Neural progenitor cell (in vitro differentiated cells): ENCODE data around the gene SPOCK1. TPM values are rescaled to one million over a fixed set of nuclear protein-coding genes. Genes with fewer than 3 reads are reported as not detected.

ENCODE experiments used
- DNase-seq: peaks from one replicate; pipeline ENCODE4 v3.0.0-alpha.2; 2016; ENCODE audit warnings: low spot score
- H2AFZ ChIP-seq: fragments of 200-600 bp; sonication (generic); replicated peaks from 2 replicates; pipeline ENCODE4 v1.6.1; 2016; ENCODE audit warnings: antibody characterized with exemption
- H3F3A ChIP-seq: fragments of 200-600 bp; sonication (generic); 2 replicates; pipeline ENCODE4 v1.6.1; 2016; ENCODE audit warnings: antibody characterized with exemption, low read depth
- H3K27ac ChIP-seq: fragments of 200-600 bp; sonication (generic); 2 replicates; pipeline ENCODE4 v1.5.1; 2016; ENCODE audit warnings: mild to moderate bottlenecking
- H3K27me3 ChIP-seq: fragments of 200-600 bp; sonication (generic); 2 replicates; pipeline ENCODE4 v1.6.1; 2016; ENCODE audit warnings: mild to moderate bottlenecking, moderate library complexity
- H3K36me3 ChIP-seq: fragments of 200-600 bp; sonication (generic); 2 replicates; pipeline ENCODE4 v1.5.1; 2016
- H3K4me1 ChIP-seq: fragments of 200-600 bp; sonication (generic); 2 replicates; pipeline ENCODE4 v1.6.1; 2016; ENCODE audit warnings: mixed run types
- H3K4me2 ChIP-seq: fragments of 200-600 bp; sonication (generic); 2 replicates; pipeline ENCODE4 v1.6.1; 2016
- H3K4me3 ChIP-seq: fragments of 200-600 bp; sonication (generic); 2 replicates; pipeline ENCODE4 v1.5.1; 2016
- H3K79me2 ChIP-seq: fragments of 200-600 bp; sonication (generic); 2 replicates; pipeline ENCODE4 v1.6.1; 2016; ENCODE audit warnings: low read depth
- H3K9ac ChIP-seq: fragments of 200-600 bp; sonication (generic); 2 replicates; pipeline ENCODE4 v1.6.1; 2016
- H3K9me3 ChIP-seq: fragments of 200-600 bp; sonication (generic); 2 replicates; pipeline ENCODE4 v1.5.1; 2016; ENCODE audit warnings: low read depth
- H4K20me1 ChIP-seq: fragments of 200-600 bp; sonication (generic); 2 replicates; pipeline ENCODE4 v1.6.1; 2016; ENCODE audit warnings: low read depth
- H3K27ac Mint-ChIP-seq: 3 replicates; pipeline ENCODE4 v1.8.0; 2021; ENCODE audit warnings: mixed read lengths
- H3K27me3 Mint-ChIP-seq: 2 replicates; pipeline ENCODE4 v1.8.0; 2022; ENCODE audit warnings: low read depth, mild to moderate bottlenecking, inconsistent platforms, moderate library complexity, mixed read lengths; ENCODE audit not compliant: insufficient read depth
- H3K36me3 Mint-ChIP-seq: 3 replicates; pipeline ENCODE4 v1.8.0; 2021; ENCODE audit warnings: mixed read lengths
- H3K4me1 Mint-ChIP-seq: 3 replicates; pipeline ENCODE4 v1.8.0; 2021; ENCODE audit warnings: mixed read lengths
- H3K4me3 Mint-ChIP-seq: 3 replicates; pipeline ENCODE4 v1.8.0; 2021; ENCODE audit warnings: mild to moderate bottlenecking, moderate library complexity, mixed read lengths
- H3K9me3 Mint-ChIP-seq: 3 replicates; pipeline ENCODE4 v1.8.0; 2020; ENCODE audit warnings: mixed read lengths
- EZH2 ChIP-seq: fragments of 200-600 bp; sonication (generic); IDR thresholded peaks from 2 replicates; pipeline ENCODE4 v1.6.1; 2017; ENCODE audit warnings: antibody characterized with exemption, mild to moderate bottlenecking, moderate library complexity
- EZH2phosphoT487 ChIP-seq: fragments of 200-600 bp; sonication (generic); IDR thresholded peaks from 2 replicates; pipeline ENCODE4 v1.6.1; 2017; ENCODE audit warnings: antibody characterized with exemption
- total RNA-seq: library from RNA; depleted of rRNA; stranded (reverse); fragments of >200 nt; gene quantifications from 2 replicates; pipeline ENCODE4 v1.2.3, GENCODE V29; 2015; ENCODE audit warnings: low replicate concordance
- TF ChIP-seq, protein P1 (sequence below): fragments of 200-600 bp; sonication (generic); IDR thresholded peaks from 2 replicates; pipeline ENCODE4 v1.5.1; 2017; ENCODE audit warnings: antibody characterized with exemption, mild to moderate bottlenecking

SPOCK1 gene
- total RNA-seq, 1 donor from 2014 or later, result 6.9 TPM

DNA sequence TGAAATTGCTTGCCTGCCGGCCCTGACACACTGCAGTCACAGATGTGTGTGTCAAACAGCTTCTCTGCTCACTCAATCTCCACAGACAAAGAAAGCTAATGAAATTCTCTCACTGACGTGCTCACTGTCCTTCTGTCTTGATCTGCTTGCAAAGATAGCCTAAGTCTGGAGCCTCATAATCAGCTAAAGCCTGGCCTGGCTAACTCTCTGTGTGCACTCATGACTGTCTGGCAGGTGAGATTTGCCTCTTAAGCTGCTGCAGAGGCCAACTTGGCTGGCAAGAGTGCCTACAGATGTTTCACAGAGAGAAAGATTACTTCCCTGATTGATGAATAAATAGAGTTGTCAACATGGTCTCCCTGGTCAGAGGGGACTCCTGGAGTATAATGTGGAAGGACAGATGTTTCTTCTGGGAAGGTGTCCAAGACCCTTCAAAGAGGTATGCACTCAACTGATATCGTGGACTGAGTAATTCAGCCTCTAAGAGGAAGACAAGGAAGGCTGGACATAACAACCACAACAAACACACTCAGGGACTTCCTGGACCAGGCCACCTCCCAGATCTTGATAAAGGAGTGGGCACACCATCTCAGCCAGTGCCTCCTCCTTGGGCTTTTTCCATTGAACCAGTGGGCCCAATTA, 362.0 kb downstream of the SPOCK1 start:
- H3K27me3 ChIP-seq, result no peaks in the 10 kb centered on the region
- no peaks in the 10 kb centered on the region for H3F3A ChIP-seq
- H3K79me2 ChIP-seq, result no peaks in the 10 kb centered on the region
- no peak overlapping the region for H3K4me3 ChIP-seq
- Mint-ChIP-seq H3K4me3 (no peak overlapping the region), H3K27ac (no peak overlapping the region), H3K27me3 (no peaks in the 10 kb centered on the region), H3K4me1 (peaks cover 36% of the 10 kb centered on the region), H3K9me3 (peaks cover 2% of the 10 kb centered on the region), H3K36me3 (no peaks in the 10 kb centered on the region)
- H4K20me1 ChIP-seq, result no peaks in the 10 kb centered on the region
- H3K9ac ChIP-seq, result no peak overlapping the region
- no peak overlapping the region for H3K27ac ChIP-seq
- TF ChIP-seq EZH2 (no peak), EZH2phosphoT487 (no peak)
- TF ChIP-seq, protein P1, sequence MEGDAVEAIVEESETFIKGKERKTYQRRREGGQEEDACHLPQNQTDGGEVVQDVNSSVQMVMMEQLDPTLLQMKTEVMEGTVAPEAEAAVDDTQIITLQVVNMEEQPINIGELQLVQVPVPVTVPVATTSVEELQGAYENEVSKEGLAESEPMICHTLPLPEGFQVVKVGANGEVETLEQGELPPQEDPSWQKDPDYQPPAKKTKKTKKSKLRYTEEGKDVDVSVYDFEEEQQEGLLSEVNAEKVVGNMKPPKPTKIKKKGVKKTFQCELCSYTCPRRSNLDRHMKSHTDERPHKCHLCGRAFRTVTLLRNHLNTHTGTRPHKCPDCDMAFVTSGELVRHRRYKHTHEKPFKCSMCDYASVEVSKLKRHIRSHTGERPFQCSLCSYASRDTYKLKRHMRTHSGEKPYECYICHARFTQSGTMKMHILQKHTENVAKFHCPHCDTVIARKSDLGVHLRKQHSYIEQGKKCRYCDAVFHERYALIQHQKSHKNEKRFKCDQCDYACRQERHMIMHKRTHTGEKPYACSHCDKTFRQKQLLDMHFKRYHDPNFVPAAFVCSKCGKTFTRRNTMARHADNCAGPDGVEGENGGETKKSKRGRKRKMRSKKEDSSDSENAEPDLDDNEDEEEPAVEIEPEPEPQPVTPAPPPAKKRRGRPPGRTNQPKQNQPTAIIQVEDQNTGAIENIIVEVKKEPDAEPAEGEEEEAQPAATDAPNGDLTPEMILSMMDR, result no peak
- peak; percentile 21 for DNase-seq
- H3K36me3 ChIP-seq, result no peaks in the 10 kb centered on the region
- no peaks in the 10 kb centered on the region for H3K9me3 ChIP-seq
- H3K4me1 ChIP-seq, result peaks cover 31% of the 10 kb centered on the region
- no peak overlapping the region for H2AFZ ChIP-seq
- peak overlapping the region; percentile 33 for H3K4me2 ChIP-seq

DNA sequence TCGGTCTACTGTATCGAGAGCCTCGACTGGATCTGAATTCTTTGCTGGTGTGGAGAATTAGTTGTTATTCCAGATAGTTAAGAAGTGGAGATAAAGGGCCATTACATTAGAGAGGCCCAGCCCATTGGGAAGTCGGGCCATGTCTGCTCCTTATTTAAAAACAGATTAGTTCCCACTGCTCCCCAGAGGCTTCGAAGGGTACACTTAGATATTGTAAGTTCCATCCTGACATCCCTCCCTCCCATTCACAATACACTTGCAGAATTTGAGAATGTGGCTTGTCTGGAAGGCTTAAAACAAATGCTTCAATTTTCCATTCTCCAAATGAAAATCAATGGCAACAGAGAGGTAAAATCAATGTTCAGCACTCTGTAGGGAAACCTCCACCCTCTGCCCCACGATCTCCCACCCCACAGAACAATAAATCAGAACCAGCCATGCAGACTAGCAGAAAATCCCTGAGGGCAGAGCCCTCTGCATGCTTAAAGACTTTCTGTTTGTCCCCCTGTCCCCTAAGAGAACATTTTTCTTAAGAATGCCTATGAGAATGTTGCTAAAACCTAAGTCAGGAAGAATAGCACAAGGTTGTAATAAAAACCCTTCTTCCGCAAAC, 364.1 kb downstream of the SPOCK1 start:
- Histone ChIP-seq H3K4me3 (no peak overlapping the region), H2AFZ (no peak overlapping the region), H3K36me3 (no peaks in the 10 kb centered on the region), H3K27ac (no peak overlapping the region), H3K27me3 (no peaks in the 10 kb centered on the region), H3K4me2 (no peak overlapping the region), H3K9me3 (no peaks in the 10 kb centered on the region), H3K4me1 (peaks cover 26% of the 10 kb centered on the region), H3K9ac (no peak overlapping the region), H4K20me1 (no peaks in the 10 kb centered on the region), H3K79me2 (no peaks in the 10 kb centered on the region), H3F3A (no peaks in the 10 kb centered on the region)
- DNase-seq, result no peak
- peaks cover 2% of the 10 kb centered on the region for H3K9me3 Mint-ChIP-seq
- H3K4me1 Mint-ChIP-seq, result peaks cover 28% of the 10 kb centered on the region
- no peaks in the 10 kb centered on the region for H3K27me3 Mint-ChIP-seq
- TF ChIP-seq EZH2phosphoT487, result no peak
- TF ChIP-seq, protein P1, result no peak
- TF ChIP-seq EZH2, result no peak
- no peaks in the 10 kb centered on the region for H3K36me3 Mint-ChIP-seq
- H3K4me3 Mint-ChIP-seq, result no peak overlapping the region
- H3K27ac Mint-ChIP-seq, result no peak overlapping the region

- Histone ChIP-seq H3K9me3 (no peaks in the 10 kb centered on the region), H3F3A (no peaks in the 10 kb centered on the region), H3K79me2 (no peaks in the 10 kb centered on the region), H3K27me3 (no peaks in the 10 kb centered on the region), H2AFZ (no peak overlapping the region), H3K9ac (no peak overlapping the region), H3K4me2 (no peak overlapping the region), H3K36me3 (no peaks in the 10 kb centered on the region), H3K4me1 (peaks cover 18% of the 10 kb centered on the region), H3K4me3 (no peak overlapping the region), H3K27ac (no peak overlapping the region), H4K20me1 (no peaks in the 10 kb centered on the region)
- H3K9me3 Mint-ChIP-seq, result no peaks in the 10 kb centered on the region
- peaks cover 16% of the 10 kb centered on the region for H3K4me1 Mint-ChIP-seq
- H3K27ac Mint-ChIP-seq, result no peak overlapping the region
- DNase-seq, result no peak
- TF ChIP-seq EZH2 (no peak), EZH2phosphoT487 (no peak)
- TF ChIP-seq, protein P1, result no peak
- H3K36me3 Mint-ChIP-seq, result no peaks in the 10 kb centered on the region
- H3K27me3 Mint-ChIP-seq, result no peaks in the 10 kb centered on the region
- no peak overlapping the region for H3K4me3 Mint-ChIP-seq
Observed at GRCh38 chr5:137129886-137130680, 369.0 kb downstream of the SPOCK1 start.
